SU-DHL-6 (cell line): ENCODE data around the gene R3HDM2.

Experiments used
- CTCF ChIP-seq: fragments of 200-600 bp; sonication (generic); IDR thresholded peaks from one replicate; pipeline ENCODE4 v1.5.1; 2017; ENCODE audit warnings: antibody characterized with exemption, mild to moderate bottlenecking, low read length, moderate library complexity; ENCODE audit not compliant: insufficient read depth, poor library complexity, severe bottlenecking
- EZH2phosphoT487 ChIP-seq: fragments of 200-600 bp; sonication (generic), shearing (Covaris generic); conservative IDR thresholded peaks from 2 replicates; pipeline ENCODE4 v1.6.1; 2018; ENCODE audit warnings: mild to moderate bottlenecking, antibody characterized with exemption, low read length, moderate library complexity, mixed read lengths

- TF ChIP-seq CTCF (no peak), EZH2phosphoT487 (no peak)
These were observed 96.6 kb downstream of the R3HDM2 start for GRCh38 chr12:57334219-57334618.
